AG09309 (cell line): Measurements from ENCODE around the gene GTPBP6.
"Not testable (repeated sequence)": the region's sequence is repeated elsewhere in the genome, so short reads cannot be mapped to it uniquely, and the experiment has no call there.

Source experiments
- DNase-seq: peaks from one replicate; pipeline ENCODE4 v3.0.0-alpha.2; 2010; ENCODE audit warnings: low read depth
- H3K4me3 ChIP-seq: 2 replicates; pipeline ENCODE4 v1.5.1; 2011; ENCODE audit warnings: mild to moderate bottlenecking, low read depth, low read length, moderate library complexity; ENCODE audit not compliant: control insufficient read depth
- CTCF ChIP-seq: IDR thresholded peaks from 2 replicates; pipeline ENCODE4 v1.5.1; 2011; ENCODE audit warnings: mild to moderate bottlenecking, low read depth, low read length, inconsistent platforms; ENCODE audit not compliant: insufficient read depth, control insufficient read depth; ENCODE audit errors: missing control alignments

GTPBP6 gene

GRCh38 chrX:285076-285677 is 33.4 kb downstream of the GTPBP6 start:
- DNase-seq = no peak

DNA sequence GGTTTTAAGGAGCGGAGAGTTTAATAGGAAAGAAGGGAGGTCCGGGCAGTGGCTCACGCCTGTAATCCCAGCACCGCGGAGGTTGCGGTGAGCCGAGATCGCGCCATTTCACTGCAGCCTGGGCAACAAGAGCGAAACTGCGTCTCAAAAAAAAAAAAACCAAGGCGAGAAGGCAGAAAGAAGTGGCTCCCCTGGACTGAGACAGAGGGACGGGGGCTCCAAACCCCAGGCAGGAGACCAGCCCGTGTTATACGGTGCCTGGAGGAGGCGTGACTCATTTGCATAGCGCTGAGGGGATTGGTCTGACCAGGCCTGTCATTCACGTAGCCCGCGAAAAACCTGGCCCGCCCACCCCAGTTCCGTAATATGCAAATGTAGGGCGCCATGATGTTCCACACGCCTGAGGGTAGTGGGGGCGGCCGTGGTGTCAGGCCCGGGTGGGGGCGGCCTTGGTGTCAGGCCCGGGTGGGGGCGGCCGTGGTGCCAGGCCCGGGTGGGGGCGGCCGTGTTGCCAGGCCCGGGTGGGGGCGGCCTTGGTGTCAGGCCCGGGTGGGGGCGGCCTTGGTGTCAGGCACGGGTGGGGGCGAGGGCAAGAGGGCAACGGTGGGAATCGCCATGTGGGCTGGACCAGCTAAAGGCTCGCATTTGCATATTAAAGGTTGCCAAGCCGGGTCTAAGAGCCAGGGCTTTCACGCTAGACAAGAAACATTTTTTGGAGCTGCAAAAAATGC is 35.3 kb downstream of the GTPBP6 start:
- DNase-seq = peak; percentile 38
- peak overlapping the region; percentile 54 for H3K4me3 ChIP-seq
- TF ChIP-seq CTCF = no peak

More at GRCh38 chrX:285076-285677, 33.4 kb downstream of the GTPBP6 start:
- no peak for TF ChIP-seq CTCF
- no peak overlapping the region for H3K4me3 ChIP-seq

DNA sequence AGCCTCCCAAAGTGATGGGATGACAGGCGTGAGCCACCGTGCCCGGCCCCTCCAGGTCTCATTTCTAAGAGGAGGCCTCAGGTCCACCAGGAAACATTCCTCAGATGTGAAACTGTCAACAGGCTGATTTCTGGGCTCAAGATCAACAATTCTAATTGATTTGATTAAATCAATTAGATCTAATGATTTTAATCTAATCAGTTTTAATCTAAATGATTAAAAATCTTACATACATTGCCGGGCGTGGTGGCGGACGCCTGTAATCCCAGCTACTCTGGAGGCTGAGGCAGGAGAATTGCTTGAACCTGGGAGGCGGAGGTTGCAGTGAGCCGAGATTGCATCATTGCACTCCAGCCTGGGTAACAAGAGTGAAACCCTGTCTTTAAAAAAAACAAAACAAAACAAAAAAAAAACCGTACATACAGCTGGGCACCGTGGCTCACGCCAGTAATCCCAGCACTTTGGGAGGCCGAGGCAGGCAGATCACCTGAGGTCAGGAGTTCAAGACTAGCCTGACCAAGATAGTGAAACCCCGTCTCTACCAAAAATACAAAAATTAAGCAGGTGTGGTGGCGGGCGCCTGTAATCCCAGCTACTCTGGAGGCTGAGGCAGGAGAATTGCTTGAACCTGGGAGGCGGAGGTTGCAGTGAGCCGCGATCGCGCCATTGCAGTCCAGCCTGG is 36.5 kb downstream of the GTPBP6 start:
- not testable (repeated sequence) for H3K4me3 ChIP-seq, DNase-seq

DNA sequence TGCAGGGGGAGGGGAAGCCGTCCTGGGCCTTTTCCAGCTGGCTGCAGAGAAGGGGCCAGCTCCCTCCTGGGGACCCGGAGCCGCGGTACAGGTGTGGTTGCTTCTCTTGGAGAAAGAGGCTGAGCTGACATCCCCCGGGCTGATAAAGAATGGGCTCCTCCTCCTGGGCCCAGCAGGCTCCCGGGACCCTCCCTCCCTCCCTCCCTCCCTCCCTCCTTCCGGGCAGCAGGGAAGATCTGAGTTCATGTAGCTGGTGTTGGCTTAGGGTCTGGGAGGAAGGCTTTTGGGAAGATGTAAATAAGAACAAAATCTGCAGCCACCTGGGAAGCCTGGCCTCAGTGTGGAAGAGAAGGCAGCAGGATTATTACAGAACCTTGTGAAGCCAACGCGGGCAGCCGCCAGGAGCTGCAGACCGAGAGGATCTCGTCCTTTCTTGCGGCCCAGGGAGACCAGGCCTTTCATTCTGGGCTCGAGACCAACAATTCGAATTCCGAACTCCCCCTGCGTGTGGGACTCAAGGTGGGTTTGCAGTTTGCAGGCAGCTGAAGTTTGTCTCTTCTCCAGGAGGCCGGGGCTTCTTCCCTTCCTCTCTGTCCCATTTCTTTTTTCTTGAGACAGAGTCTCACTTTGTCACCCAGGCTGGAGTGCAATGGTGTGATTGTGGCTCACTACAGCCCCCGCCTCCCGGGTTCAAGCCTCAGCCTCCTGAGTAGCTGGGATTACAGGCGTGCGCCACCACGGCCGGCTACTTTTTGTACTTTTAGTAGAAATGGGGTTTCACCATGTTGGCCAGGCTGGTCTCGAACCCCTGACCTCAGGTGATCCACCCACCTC is 37.2 kb downstream of the GTPBP6 start, which contains the start of gene PLCXD1:
PLCXD1 (plus strand) TSS at position 216 of the 834 bp plus-strand sequence. CDS start 2,807 bp downstream, outside the sequence.
- TF ChIP-seq CTCF = no peak
- H3K4me3 ChIP-seq = no peak within 1 kb of the TSS
- no peak for DNase-seq

- not testable (repeated sequence) for H3K4me3 ChIP-seq, DNase-seq
Measured at GRCh38 chrX:280722-281121, 37.9 kb downstream of the GTPBP6 start.

- DNase-seq, H3K4me3 ChIP-seq: not testable (repeated sequence)
Measured at GRCh38 chrX:279757-280604, 38.6 kb downstream of the GTPBP6 start.

DNA sequence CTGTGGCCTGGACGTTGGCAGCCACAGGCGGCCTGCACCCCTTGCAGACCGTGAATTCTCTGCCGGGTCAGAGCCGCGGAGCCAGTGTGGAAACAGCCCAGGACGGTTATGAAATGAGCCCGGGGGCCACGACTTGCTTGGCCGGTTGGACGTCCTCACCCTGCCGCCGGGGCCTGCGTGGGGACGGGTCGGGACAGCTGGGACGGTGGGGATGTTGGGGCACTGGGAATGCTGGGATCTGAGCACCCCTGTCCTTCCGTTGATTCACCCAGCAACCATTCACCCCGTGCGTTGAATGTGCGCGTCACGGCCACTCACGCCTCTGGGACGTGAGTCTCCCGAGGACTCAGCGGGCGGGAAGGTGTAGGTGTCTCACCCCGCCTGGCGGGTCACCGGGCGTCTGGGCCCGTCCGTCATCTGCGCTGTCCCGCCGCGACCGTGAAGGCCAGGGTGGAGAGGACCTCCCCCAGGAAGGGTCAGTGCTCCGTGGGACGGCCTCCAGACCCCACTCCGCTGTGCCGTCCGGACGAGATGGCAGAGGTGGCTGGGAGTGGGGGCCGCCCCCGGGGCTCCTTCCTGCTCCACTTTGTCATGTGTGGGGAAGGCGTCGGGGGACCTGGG is 41.9 kb downstream of the GTPBP6 start:
- no peak for DNase-seq
- H3K4me3 ChIP-seq = peak overlapping the region; percentile 46
- no peak for TF ChIP-seq CTCF
